IPS-18c (cell line): ENCODE measurements around the gene SUCLG2.

Experiments used
- H3K4me3 ChIP-seq: 2 replicates; pipeline ENCODE4 v1.7.0; 2013; ENCODE audit warnings: low read depth, mild to moderate bottlenecking, low read length, moderate library complexity; ENCODE audit not compliant: insufficient read depth
- H3K9me3 ChIP-seq: one replicate; pipeline ENCODE4 v1.6.1; 2013; ENCODE audit warnings: mild to moderate bottlenecking, low read length, moderate library complexity; ENCODE audit not compliant: control insufficient read depth, insufficient read depth

SUCLG2 gene

DNA sequence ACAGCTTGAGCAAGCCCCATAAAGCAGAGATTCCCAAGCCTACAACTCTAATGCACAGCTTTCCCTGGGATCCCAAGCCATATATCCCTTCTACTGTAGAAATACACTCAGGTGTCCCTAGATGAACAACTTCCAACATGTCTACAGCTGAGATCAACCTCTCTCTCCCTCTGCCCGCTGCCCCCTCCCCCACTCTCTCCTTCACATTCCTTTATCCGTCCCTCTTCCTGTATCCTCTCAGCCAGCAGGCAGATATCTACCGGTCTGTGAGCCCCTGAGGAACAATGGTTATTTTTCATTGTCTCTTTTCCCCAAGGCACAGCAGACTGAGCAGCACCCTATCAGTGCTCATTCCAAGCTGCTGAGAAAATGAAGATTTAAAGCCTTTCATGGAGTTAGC, 138.6 kb downstream of the SUCLG2 start:
- H3K4me3 ChIP-seq, result no peak overlapping the region
- no peaks in the 10 kb centered on the region for H3K9me3 ChIP-seq

DNA sequence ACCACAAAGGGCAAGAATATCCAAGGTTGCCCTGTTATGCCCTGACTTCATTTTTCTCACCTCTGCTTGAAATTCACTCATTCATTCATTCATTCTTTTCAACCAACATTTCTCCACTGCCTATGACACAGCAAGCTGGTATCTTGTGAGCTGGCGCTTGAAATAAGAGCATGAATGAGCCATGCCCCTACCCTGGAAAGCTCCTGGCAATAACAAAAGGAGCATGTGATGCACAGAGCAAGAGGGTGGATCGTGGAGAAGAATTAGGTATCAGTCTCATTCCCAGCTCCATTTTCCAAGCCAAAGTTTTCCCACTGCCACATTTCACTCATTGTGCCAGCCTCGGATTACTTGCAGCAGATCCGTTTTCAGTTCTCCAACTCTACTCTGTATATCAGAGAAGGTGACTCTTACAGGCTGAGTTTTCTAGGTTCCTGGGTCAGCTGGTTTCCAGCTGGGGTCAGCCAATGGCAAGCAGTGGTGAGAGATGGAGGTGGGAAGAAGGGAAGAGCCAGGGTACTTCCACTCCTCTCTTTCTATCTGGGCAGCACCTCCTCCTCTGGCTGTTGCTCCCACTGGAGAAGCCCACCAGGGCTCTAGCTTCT, 144.8 kb downstream of the SUCLG2 start:
- Histone ChIP-seq H3K4me3 (no peak overlapping the region), H3K9me3 (no peaks in the 10 kb centered on the region)

DNA sequence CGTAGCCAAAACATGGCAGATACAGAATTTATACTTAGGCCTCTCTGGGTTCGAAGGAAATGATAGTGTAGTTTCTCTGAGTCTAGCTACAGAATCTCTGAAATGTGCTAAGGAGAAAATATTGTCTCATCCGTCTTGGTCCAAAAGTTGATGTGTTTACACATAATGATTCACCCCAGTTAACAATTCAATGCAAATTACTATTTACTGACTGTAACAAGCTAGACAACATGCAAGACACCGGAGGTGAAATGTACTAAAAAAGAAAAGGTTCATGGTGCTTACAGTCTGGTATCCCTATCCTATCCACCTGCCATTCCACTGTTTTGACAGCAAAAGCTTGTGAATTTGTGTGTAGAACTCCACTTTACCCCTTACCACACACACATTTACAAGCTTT, 146.8 kb downstream of the SUCLG2 start:
- H3K9me3 ChIP-seq, result no peaks in the 10 kb centered on the region

DNA sequence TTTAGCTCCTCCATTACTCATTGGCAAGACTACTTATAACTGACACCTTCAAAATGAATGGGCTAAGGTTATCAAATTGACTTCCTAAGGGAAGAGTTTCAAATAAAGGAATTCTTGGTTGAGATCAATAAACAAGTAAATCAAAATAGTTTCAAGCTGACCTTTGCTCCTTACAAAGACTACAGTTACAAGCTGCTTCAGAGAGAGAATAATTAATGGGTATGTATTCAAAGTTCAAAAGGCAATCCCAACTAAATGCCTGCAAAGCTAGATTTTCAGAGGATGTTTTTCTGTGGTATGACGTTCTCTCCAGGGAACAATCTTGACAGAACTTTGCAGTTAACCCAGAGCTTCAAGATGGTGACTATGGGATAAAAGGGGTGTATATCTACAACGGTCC, 153.7 kb downstream of the SUCLG2 start:
- no peaks in the 10 kb centered on the region for H3K9me3 ChIP-seq
- H3K4me3 ChIP-seq, result no peak overlapping the region

More for the DNA sequence above, 146.8 kb downstream of the SUCLG2 start:
- H3K4me3 ChIP-seq, result no peak overlapping the region

DNA sequence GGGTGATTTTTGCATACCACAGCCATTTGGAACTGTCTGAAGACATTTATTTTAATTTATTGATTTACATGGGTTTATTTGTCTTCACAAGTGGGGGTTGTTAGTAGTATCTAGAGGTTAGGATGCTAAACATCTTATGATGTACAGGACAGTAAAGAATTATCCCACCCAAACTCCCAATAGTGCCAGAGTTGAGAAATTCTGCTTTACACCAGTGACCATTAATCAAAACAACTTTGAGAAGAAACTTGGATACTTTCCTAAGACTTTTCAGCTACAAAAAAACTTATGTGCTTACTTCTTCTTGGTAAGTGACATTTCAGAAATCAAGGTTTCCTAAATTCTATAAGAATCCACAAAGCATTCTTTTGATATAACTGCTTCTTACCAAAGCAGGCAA, 156.7 kb downstream of the SUCLG2 start:
- Histone ChIP-seq H3K4me3 (no peak overlapping the region), H3K9me3 (no peaks in the 10 kb centered on the region)

DNA sequence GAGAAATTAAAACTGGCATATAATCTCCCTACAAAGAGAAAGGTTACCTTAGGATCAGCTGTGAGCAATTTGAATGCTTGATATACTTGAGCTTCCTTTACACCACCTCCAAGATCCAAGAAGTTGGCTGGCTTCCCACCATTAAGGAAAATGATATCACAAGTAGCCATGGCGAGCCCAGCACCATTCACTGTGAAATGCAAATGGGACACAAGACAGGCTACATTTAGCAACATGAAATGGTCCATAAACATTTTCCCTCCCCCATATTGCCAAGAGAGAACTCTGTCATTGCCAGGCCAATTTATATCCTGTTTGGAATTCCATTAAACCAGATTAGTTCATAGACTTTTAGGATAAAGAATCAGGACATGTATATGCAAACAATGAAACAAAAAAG, 158.7 kb downstream of the SUCLG2 start:
- Histone ChIP-seq H3K9me3 (no peaks in the 10 kb centered on the region), H3K4me3 (no peak overlapping the region)

DNA sequence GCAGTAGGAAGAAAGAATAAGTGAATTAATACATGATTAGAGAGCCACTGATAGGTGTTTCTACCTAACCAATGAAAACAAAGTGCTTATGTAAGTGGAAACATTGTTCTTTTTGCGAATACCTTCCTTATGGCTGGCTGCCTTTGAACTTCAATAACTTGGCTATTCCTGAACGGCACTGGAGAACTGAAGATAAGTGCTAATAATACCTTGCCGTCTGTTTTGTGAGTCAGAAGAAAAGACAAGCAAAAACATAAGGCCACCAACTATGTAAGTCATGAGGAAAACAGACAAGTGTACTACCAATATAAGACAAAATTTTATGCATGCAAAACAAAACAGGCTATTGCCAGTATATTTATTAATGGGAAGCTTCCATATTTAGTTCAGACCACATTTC, 160.6 kb downstream of the SUCLG2 start:
- no peaks in the 10 kb centered on the region for H3K9me3 ChIP-seq
- no peak overlapping the region for H3K4me3 ChIP-seq

DNA sequence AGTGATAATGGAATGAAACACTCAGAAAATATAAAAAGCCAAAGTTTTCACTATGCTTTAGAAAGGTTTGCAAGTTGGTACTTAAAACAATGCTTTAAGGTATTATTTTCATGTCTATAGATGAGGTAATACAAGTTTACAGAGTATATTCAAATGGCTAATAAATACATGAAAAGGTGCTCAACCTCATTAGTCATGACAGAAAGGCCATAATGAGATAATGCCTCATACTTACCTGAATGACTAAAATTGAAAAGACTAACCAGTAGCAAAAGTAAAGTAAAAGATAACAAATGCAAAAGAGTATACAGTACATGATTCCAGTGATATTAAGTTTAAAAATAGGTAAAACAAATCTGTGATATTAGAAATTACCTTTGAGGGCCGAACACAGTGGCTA, 163.8 kb downstream of the SUCLG2 start:
- H3K9me3 ChIP-seq, result no peaks in the 10 kb centered on the region
- H3K4me3 ChIP-seq, result no peak overlapping the region

DNA sequence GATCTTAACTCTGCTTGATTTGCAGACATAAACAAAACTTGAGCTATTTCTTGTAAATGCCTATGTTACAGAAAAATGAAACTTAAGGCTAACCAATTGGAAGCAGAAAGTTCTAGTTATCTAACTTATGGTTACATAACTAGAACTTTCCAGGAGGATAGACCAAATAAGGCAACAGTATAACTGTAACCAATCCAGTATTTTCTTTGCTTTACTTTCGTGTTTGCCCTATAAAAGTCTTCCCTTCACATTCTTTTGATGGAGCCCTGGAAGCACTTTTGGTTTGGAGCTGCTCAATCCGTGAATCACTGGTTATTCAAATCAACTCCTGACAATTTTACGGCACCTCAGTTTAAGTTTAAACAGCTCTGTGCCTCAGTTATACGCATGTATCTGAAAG, 164.6 kb downstream of the SUCLG2 start:
- no peak overlapping the region for H3K4me3 ChIP-seq
- no peaks in the 10 kb centered on the region for H3K9me3 ChIP-seq

DNA sequence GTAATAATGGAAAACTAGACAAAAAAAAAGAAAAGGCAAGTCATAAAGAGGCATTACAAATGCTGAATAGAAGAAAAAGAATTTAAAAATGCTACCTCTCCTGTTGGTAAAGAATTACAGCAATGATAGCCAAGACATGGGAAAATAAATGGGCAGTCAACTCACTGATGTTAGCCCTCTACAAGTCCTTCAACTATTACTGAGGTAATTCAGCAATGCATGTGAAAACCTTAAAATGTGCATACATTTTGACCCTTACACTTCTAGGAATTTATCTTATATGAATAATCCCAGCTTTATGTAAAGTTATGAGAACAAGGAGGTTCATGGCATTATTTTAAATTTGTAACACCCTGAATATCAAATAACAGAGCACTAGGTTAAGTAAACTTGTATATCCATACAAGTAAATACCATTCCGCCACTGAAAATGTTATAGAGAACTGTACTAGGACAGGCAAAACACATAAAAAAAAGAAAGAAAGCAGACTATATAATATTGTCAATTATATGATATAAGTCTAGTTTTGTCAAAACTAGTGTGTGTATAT, 166.8 kb downstream of the SUCLG2 start:
- no peaks in the 10 kb centered on the region for H3K9me3 ChIP-seq
- no peak overlapping the region for H3K4me3 ChIP-seq

DNA sequence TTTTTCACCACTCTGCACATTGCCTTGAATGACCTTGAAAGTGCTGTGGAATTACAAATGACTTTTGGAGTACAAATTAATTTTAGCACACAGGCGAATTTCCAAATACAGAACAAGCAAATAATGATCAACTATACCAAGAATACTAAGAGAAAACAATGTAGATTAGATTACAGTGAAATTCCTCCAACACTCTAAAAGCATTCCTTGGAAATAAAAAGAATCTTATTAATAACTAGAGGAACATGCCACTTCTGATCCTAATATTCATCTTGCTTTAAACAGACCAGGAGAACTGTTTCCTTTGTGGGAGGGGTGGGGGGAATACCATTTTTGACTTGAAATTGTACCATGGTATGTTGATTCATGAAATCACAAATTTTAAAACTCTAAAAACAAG, 167.5 kb downstream of the SUCLG2 start:
- Histone ChIP-seq H3K4me3 (no peak overlapping the region), H3K9me3 (no peaks in the 10 kb centered on the region)

DNA sequence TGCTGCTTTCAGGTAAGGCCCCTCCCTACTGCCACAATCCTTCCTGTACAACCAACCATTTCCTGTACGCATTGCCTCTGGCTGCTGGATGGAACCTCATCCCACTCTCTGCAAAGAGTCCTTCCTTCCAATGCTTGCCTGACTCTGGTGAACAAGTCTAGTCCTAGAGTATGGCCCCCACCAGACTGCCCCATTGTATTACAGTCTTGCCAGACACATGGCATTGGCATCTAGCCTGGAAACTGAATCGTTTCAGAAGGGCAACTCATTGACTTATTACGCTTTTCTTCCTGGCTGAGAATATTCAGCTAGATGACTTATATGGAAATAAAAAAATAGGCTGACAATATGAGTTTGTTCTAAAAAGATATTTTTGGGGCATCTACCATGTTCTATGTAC, 170.3 kb downstream of the SUCLG2 start:
- H3K4me3 ChIP-seq, result no peak overlapping the region
- H3K9me3 ChIP-seq, result no peaks in the 10 kb centered on the region

DNA sequence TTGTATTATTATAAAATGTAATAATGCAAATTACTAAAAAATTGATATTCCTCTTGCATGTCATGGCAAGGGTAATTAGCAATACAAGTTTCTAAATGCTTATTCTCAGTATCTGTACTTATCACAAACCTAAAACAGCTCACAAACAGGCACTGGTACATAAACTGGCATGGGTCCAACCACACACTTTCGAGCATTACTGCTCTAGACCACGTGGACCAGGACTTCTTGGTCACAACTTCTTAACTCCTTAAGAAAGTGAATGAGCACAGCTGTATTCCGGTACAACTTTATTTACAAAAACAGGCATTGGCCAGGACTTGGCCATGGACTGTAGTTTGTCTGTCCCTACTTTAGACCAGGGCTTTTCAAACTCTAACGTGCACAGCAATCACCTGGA, 173.3 kb downstream of the SUCLG2 start:
- Histone ChIP-seq H3K4me3 (no peak overlapping the region), H3K9me3 (no peaks in the 10 kb centered on the region)

DNA sequence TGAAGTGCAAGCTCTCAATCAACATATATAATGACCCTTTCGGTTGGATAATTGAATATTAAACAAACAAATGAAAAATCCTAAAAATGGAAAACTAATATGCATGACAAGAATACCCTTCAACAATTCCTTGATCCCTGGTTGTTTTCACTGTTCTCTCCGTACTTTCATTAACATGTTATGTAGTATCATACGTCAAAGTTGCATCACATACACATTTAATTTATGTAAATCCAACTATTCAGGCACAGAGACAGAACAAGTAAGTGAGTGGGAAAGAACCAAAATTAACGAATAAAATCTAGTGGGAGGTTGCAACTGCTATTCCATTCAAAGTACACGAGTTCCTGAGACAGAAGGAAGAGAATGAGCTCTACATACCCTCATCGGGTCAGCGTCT, 176.0 kb downstream of the SUCLG2 start:
- Histone ChIP-seq H3K9me3 (no peaks in the 10 kb centered on the region), H3K4me3 (no peak overlapping the region)

DNA sequence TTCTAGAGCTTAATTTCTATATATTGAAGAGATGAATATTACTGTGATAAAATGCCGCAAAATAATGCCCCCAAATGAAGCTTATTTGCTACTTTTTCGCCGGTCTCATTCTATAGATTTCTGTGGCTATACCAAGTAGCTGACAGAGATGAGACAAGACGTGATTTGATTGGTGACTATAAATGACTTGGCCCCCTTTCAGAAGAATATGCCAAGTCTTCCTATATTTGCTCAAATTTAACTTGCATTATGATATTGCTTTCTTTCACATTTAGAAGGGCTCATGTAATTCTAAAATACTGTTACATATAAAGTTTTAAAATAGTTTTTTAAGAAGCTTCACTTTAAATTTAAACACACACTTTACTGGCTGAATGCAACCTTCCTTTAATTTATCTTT, 180.1 kb downstream of the SUCLG2 start:
- H3K4me3 ChIP-seq, result no peak overlapping the region
- H3K9me3 ChIP-seq, result no peaks in the 10 kb centered on the region

DNA sequence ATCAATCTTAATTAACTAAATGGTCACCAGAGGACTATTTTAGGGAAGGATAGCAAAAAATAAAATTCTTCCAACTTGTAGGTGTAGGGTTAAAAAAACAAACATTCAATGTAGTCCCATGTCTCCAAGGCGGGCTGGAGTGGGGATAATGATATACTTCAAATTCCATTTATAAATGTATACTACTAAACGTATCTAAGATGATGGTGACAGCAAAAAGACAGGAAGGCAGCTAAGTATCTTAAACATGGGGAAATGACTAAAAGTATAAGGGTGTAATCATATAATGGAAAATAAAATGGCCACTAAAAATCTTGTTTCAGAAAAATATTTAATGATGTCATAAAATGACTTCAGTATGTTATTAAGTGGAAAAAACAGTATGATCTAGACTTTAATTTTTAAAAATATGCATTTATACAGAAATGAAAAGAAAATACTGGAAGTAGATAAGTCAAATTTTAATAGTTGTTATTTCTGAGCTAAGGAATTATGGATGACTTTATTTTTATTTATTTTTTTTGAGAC, 181.7 kb downstream of the SUCLG2 start:
- no peak overlapping the region for H3K4me3 ChIP-seq
- H3K9me3 ChIP-seq, result no peaks in the 10 kb centered on the region

DNA sequence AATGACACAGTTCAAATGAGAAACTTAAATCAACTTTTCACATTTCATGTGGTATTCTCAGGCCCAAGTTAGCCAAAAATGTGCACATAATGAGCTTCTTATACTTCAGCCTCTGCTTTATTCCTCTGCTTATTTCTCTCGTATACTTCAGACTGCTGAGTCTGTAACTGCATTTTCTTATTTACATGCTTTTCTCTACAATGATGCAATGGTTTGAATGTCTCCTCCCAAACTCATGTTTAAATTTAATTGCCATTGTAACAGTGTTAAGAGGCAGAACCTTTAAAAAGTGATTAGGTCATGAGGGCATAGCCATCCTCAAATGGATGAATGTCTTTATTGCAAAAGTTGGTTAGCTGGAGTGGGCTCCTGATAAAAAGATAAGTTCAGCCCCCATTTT, 184.2 kb downstream of the SUCLG2 start:
- Histone ChIP-seq H3K9me3 (no peaks in the 10 kb centered on the region), H3K4me3 (no peak overlapping the region)

DNA sequence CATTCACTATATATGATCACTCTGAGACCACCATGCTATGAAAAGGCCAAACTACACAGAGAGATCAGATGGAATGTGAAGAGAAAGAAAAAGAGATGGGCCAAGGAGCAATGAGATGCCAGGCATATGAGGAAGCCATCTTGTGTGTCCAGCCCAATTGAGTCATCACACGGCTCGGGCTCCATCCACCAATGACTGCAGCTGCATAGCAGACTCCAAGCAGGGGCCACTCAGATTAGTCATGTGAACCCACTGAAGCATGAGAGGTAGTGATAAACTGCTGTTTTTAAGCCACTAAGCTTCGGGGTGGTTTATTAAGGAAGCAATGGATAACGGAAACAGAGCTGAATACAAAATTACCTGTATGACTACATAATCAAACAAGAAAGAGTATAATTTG, 185.9 kb downstream of the SUCLG2 start:
- Histone ChIP-seq H3K9me3 (no peaks in the 10 kb centered on the region), H3K4me3 (no peak overlapping the region)

DNA sequence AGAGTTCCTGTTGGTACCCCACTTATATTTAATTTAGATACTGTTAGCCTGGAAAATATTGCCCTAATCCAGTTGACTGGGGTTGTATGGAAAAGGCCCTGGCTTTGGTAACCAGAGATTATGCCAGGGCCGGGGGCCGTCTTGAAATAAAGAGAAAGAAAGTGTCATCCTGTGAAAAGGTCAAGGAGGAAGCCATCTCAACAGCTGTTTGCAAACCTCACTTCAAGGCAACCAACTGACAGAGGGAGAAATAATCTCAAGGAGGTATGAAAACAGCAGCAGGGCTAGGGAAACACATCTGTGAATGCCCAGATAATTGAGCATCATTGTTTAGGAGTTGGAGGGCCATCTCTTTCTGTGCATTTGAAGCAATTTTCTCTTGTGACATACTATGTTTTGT, 190.8 kb downstream of the SUCLG2 start:
- H3K4me3 ChIP-seq, result no peak overlapping the region
- H3K9me3 ChIP-seq, result no peaks in the 10 kb centered on the region
